Effector memory CD4-positive, alpha-beta T cell (primary cell): ENCODE measurements around the gene DPP3.
"Not testable (repeated sequence)": the region's sequence is repeated elsewhere in the genome, so short reads cannot be mapped to it uniquely, and the experiment has no call there.

Experiments
- DNase-seq, 3 donors: peaks; one replicate each; pipeline ENCODE4 v3.0.0-alpha.2; 2020
- H3K27ac ChIP-seq: 2 replicates; pipeline ENCODE4 v1.7.0; 2013; ENCODE audit warnings: mild to moderate bottlenecking, low read length, moderate library complexity; ENCODE audit not compliant: insufficient read depth, poor library complexity, severe bottlenecking
- H3K27me3 ChIP-seq: replicated peaks from 2 replicates; pipeline ENCODE4 v1.7.0; 2013; ENCODE audit warnings: mild to moderate bottlenecking, low read length; ENCODE audit not compliant: insufficient read depth, control insufficient read depth, poor library complexity, severe bottlenecking
- H3K36me3 ChIP-seq: 2 replicates; pipeline ENCODE4 v1.7.0; 2013; ENCODE audit warnings: mild to moderate bottlenecking, low read length, moderate library complexity; ENCODE audit not compliant: control insufficient read depth, insufficient read depth
- H3K4me1 ChIP-seq: 2 replicates; pipeline ENCODE4 v1.7.0; 2013; ENCODE audit warnings: low read length, mild to moderate bottlenecking; ENCODE audit not compliant: control insufficient read depth, insufficient read depth, poor library complexity, severe bottlenecking
- H3K4me3 ChIP-seq: 2 replicates; pipeline ENCODE4 v1.7.0; 2013; ENCODE audit warnings: low read length, low read depth, mild to moderate bottlenecking; ENCODE audit not compliant: insufficient read depth, poor library complexity, severe bottlenecking
- H3K9me3 ChIP-seq: 2 replicates; pipeline ENCODE4 v1.7.0; 2013; ENCODE audit warnings: mild to moderate bottlenecking, low read length, moderate library complexity; ENCODE audit not compliant: control insufficient read depth

Gene DPP3

GRCh38 chr11:66462911-66463310 is 17.3 kb upstream of the DPP3 start:
- no peak for DNase-seq
- Histone ChIP-seq H3K4me1 (peaks cover 12% of the 10 kb centered on the region), H3K27ac (no peak overlapping the region), H3K27me3 (no peaks in the 10 kb centered on the region), H3K36me3 (no peaks in the 10 kb centered on the region), H3K9me3 (no peaks in the 10 kb centered on the region), H3K4me3 (no peak overlapping the region)

GRCh38 chr11:66464116-66464515 is 16.1 kb upstream of the DPP3 start:
- H3K4me3 ChIP-seq = not testable (repeated sequence)

GRCh38 chr11:66464916-66465315 is 15.3 kb upstream of the DPP3 start:
- Histone ChIP-seq H3K9me3 (no peaks in the 10 kb centered on the region), H3K27me3 (no peaks in the 10 kb centered on the region), H3K4me1 (peaks cover 14% of the 10 kb centered on the region), H3K27ac (no peak overlapping the region), H3K4me3 (no peak overlapping the region), H3K36me3 (no peaks in the 10 kb centered on the region)
- no peak for DNase-seq

More at GRCh38 chr11:66464116-66464515, 16.1 kb upstream of the DPP3 start:
- not testable (repeated sequence) for H3K27me3 ChIP-seq, DNase-seq, H3K36me3 ChIP-seq, H3K9me3 ChIP-seq, H3K27ac ChIP-seq
- peaks cover 14% of the 10 kb centered on the region for H3K4me1 ChIP-seq

- no peaks in the 10 kb centered on the region for H3K9me3 ChIP-seq
- H3K4me3 ChIP-seq = peak overlapping the region; percentile 73
- H3K27me3 ChIP-seq = no peaks in the 10 kb centered on the region
- H3K27ac ChIP-seq = peak overlapping the region; percentile 82
- no peak for DNase-seq
- H3K4me1 ChIP-seq = peaks cover 14% of the 10 kb centered on the region
- no peaks in the 10 kb centered on the region for H3K36me3 ChIP-seq
Observed at GRCh38 chr11:66465373-66466224, 14.6 kb upstream of the DPP3 start.

GRCh38 chr11:66466225-66467033 is 13.8 kb upstream of the DPP3 start, which contains the start of gene PELI3:
TSS of gene PELI3 (plus strand) at chr11:66466905. CDS start at chr11:66468129, 1,224 bp downstream.
- no peaks in the 10 kb centered on the region for H3K27me3 ChIP-seq
- no peaks in the 10 kb centered on the region for H3K36me3 ChIP-seq
- no peaks in the 10 kb centered on the region for H3K9me3 ChIP-seq
- H3K27ac ChIP-seq = peak within 1 kb of the TSS; percentile 82
- peak; percentile 93 to 97 (median 93) for DNase-seq
- peaks cover 14% of the 10 kb centered on the region for H3K4me1 ChIP-seq
- H3K4me3 ChIP-seq = peak within 1 kb of the TSS; percentile 73

GRCh38 chr11:66467034-66467659 is 13.1 kb upstream of the DPP3 start:
- Histone ChIP-seq H3K4me1 (peaks cover 14% of the 10 kb centered on the region), H3K4me3 (peak overlapping the region; percentile 73), H3K27me3 (no peaks in the 10 kb centered on the region), H3K36me3 (no peaks in the 10 kb centered on the region), H3K9me3 (no peaks in the 10 kb centered on the region), H3K27ac (peak overlapping the region; percentile 62)
- peak in 1 of 3 donors; percentile 42 for DNase-seq

GRCh38 chr11:66467756-66468155 is 12.5 kb upstream of the DPP3 start:
- Histone ChIP-seq H3K4me3 (peak overlapping the region; percentile 73), H3K27ac (peak overlapping the region; percentile 62), H3K9me3 (no peaks in the 10 kb centered on the region), H3K4me1 (peaks cover 14% of the 10 kb centered on the region), H3K36me3 (peaks cover 4% of the 10 kb centered on the region), H3K27me3 (no peaks in the 10 kb centered on the region)
- DNase-seq = peak in 1 of 3 donors; percentile 12

- no peaks in the 10 kb centered on the region for H3K27me3 ChIP-seq
- no peaks in the 10 kb centered on the region for H3K9me3 ChIP-seq
- H3K27ac ChIP-seq = no peak overlapping the region
- H3K4me1 ChIP-seq = peaks cover 14% of the 10 kb centered on the region
- no peak overlapping the region for H3K4me3 ChIP-seq
- peaks cover 13% of the 10 kb centered on the region for H3K36me3 ChIP-seq
- DNase-seq = no peak
Observed at GRCh38 chr11:66468691-66469090, 11.5 kb upstream of the DPP3 start.

- no peak overlapping the region for H3K27ac ChIP-seq
- H3K4me1 ChIP-seq = peaks cover 14% of the 10 kb centered on the region
- no peak for DNase-seq
- no peak overlapping the region for H3K4me3 ChIP-seq
- no peaks in the 10 kb centered on the region for H3K9me3 ChIP-seq
- no peaks in the 10 kb centered on the region for H3K27me3 ChIP-seq
- peaks cover 16% of the 10 kb centered on the region for H3K36me3 ChIP-seq
Observed at GRCh38 chr11:66469441-66469840, 10.8 kb upstream of the DPP3 start.
